HG02588 (cell line): ENCODE results near the gene PIAS1.
"Not testable (repeated sequence)": the region's sequence is repeated elsewhere in the genome, so short reads cannot be mapped to it uniquely, and the experiment has no call there.

Experiments
- ATAC-seq: cut with Tn5 transposase; IDR thresholded peaks from one replicate; pipeline ENCODE4 v1.9.1; 2021; ENCODE audit warnings: mild to moderate bottlenecking, moderate library complexity; ENCODE audit not compliant: unreplicated experiment

The PIAS1 gene

DNA sequence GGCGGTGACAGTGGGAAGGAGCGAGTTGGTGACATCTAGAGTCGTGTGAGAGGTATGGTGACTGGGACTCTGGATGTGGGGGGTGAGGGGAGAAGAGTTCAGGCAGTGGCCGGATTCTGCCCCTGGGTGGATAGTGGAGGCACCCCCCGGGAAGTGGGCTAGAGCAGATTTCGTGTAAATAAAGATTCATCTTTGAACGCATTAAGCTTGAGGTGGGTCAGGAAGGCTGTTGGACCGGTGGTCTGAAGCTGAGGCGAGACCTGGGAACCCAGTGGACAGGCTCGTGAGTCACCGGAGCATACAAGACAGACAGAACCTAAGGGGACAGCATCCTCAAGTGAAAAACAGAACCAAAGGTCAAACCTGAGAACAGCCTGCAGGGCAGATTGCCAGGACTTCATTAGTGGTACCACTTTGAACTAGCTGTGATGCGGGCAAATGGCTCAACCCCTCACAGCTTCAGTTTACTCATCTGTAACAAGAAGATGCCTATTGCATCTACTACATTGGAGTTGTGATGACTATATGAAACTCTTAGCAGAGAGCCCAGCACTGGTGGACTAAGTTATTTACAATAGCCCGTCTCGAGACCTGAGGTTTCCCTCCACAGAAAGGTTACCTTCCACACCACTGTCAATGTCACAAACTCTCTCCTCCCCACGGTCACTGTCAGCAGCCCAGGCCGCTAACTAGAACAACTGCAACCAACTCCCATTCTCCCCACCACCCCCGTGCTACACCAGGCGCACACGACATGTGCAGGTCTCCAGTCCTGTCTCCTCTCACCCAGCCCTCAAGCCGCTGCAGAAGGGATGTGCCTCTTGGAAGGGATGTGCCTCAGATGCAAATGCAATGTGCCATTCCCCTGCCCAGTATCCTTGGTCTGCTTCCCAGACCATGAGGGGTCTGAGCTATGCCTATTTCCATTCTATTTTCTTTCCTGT, 176.3 kb downstream of the PIAS1 start:
- ATAC-seq: no peak

DNA sequence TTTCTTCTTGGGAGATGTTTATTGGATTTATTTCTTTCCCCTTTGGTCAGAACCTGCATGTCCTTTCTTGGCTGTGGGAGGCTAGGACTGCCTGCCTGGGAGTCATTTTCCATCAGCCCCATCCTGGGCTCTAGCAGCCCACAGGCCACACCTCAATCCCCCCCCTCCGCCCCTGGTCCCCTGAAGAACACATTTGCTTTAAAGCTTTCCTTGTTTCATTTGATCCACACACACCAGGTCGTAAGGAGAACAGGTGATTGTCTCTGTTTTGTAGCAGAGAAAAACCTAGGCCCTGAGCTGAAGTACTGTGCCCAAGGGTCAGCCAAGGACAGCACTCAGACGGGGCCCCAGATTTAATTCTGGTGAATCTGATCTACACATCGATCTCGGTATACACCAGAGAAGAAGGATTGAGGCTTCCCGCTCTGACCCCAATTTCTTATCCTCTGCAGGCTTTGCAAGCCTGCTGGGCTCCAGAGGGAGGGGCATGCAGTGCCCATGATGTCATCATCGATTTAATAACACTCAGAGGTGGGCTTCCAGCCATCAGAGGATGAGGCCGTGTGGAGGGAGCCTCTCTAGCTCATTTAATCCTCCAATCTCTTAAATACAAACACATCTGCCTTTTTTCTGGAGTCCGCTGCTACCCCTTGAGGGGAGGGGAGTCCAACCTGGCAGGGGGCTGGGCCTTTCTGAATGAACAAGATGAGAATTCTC, 177.1 kb downstream of the PIAS1 start:
- no peak for ATAC-seq

DNA sequence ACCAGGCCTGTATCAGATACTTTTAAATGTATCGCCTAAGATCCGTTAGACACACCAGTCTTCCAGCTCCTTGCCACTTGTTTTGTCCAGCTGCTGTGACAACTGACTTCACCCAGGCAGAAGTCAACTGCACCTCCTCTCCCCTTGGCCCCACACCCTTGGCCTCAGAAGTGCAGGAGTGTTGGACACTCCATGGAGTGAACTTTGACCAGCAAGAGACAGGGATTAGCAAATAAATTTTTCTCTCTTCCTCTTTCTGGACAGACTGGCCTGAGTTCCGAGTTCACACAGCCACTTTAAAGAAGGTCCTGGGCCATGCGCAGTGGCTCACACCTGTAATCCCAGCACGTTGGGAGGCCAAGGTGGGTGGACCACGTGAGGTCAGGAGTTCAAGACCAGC, 178.3 kb downstream of the PIAS1 start:
- no peak for ATAC-seq

DNA sequence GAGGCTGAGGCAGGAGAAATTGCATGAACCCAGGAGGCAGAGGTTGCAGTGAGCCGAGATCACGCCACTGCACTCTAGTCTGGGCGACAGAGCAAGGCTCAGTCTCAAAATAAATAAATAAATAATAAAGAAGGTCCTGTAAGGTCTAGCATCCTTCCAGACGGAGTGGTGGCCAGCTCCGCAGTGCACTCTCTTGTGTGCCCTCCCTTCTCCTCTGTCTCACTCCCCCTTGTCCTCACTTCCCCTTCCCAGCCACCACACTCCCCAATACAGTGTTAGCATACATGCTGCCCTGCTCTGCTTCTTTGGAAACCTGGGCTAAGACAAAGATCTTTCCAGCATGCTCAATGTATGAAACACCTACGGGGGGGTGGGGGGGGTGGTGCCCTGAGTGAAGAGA, 178.8 kb downstream of the PIAS1 start:
- no peak for ATAC-seq

DNA sequence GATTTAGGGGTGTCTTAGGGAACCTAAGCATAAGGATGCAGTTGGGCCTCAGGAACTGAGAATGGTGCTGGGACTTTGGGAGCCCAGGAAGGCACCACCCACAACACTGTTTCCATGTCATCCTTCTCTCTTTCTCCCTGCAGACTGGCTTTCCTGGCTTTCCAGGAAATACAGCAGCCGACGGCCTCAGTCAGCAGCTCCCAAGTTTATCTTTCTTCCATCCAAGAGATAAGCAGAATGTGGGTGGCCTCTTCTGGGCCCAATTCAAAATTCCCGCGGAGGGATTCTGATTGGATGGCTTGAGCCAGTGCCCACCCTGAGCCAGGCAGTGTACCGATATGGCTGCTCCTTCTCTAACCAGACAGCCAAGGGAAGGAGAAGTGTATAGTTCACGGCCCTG, 179.9 kb downstream of the PIAS1 start:
- no peak for ATAC-seq

DNA sequence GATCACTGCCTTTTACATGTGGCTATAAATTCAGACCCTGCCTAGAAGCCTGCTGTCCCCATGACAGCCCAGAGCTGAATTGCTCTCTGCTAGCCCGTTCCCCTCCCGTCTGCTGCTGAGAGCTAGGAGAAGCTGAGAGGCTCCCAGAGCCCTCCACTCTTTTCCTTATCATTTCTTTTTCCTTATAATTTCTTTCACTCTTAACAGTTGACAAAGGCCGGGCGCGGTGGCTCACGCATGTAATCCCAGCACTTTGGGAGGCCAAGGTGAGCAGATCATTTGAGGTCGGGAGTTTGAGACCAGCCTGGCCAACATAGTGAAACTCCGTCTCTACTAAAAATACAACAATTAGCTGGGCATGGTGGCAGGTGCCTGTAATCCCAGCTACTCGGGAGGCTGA, 180.4 kb downstream of the PIAS1 start:
- ATAC-seq: not testable (repeated sequence)

DNA sequence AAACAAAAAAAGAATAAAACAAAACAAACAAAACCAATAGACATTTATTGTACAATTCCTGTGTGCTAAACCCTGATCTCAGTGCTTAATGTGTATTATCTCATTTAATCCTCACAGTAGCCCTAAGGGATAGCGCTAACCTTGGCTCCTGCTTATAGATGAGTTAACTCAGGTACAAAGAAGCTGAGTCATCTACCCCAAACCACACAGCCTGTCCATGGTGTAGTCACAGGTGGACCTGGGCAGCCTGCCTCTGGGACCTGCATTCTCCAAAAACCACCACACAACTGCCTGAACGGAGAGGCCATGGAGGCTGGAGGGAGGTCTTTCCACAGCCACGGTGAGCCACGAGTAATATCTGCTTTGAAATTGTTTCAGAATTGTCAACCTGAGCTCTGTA, 180.9 kb downstream of the PIAS1 start:
- no peak for ATAC-seq

DNA sequence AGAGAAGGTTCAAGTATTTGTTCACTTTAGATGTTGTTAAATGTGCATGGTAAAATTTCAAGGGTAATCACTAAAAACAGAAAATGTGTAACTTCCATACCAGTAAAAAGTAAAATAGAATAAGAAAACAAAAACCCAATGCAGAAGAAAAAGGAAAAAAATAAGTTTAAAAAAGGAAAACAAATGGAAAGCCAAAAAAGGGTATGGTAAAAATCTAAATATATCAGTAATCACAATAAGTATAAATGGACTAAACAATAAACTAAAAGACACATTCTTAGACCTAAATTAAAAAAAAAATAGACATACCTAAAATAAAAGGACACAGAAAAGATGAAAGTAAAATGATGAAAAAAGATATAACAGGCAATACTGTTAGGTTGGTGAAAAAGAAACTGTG, 184.9 kb downstream of the PIAS1 start:
- ATAC-seq: no peak

DNA sequence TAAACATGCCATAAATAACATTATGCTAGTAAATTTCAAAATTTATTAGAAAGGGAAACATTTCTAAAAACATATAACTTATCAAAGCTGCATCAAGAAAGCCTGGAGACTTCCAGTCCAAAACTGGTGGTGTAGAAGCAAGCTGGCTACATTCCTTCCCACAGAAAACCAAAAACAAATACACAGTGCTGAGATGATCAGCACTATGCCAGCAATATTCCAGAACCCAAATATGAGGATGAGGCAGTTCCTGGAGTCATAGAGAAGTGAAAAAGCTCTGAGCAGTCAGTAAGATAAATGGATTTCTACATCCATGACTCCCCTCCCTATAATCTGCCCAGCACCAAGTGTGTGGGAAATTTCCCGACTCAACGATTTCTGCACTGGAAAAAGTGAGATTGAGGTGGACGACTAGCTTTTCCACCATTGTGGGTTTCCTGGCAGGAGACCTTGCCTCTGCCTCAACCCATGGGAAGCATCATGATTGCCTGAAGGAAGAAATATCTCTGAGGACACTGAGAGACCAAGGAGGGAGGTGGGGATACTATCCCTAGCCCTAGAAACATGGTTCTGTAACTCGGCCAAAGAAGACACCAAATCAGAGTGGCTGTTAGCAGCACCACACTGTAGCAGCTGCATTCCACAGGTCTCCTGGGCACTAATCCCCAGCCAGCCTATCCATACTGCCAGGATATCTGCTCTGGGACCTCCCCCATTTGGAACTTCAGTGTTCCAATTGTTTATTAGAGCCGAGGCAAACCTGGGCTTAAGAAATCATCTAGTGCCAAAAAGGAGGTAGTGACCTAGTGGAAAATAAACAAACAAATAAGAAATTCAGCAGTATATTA, 187.2 kb downstream of the PIAS1 start:
- ATAC-seq: no peak
